Smooth muscle cell (in vitro differentiated cells): ENCODE data around the gene CGREF1. TPM values are rescaled to one million over a fixed set of nuclear protein-coding genes. Genes with fewer than 3 reads are reported as not detected.

Experiments used
- DNase-seq: peaks from one replicate; lab custom pipeline; 2025; ENCODE audit not compliant: unreplicated experiment; lab: John Stamatoyannopoulos, UW
- H2AFZ ChIP-seq: fragments of 200-600 bp; sonication (generic); 2 replicates; pipeline ENCODE4 v1.6.0; 2016; ENCODE audit warnings: antibody characterized with exemption, low read depth, mild to moderate bottlenecking
- H3F3A ChIP-seq: fragments of 200-600 bp; sonication (generic); 2 replicates; pipeline ENCODE4 v1.6.0; 2017; ENCODE audit warnings: antibody characterized with exemption, low read depth
- H3K27ac ChIP-seq: fragments of 200-600 bp; sonication (generic); 2 replicates; pipeline ENCODE4 v1.5.1; 2016; ENCODE audit warnings: low read depth, mild to moderate bottlenecking
- H3K27me3 ChIP-seq: fragments of 200-600 bp; sonication (generic); 2 replicates; pipeline ENCODE4 v1.6.1; 2016; ENCODE audit warnings: low read depth, mild to moderate bottlenecking
- H3K36me3 ChIP-seq: fragments of 200-600 bp; sonication (generic); 2 replicates; pipeline ENCODE4 v1.5.1; 2016; ENCODE audit warnings: low read depth
- H3K4me1 ChIP-seq: fragments of 200-600 bp; sonication (generic); 2 replicates; pipeline ENCODE4 v1.5.1; 2016; ENCODE audit warnings: low read depth
- H3K4me2 ChIP-seq: fragments of 200-600 bp; sonication (generic); 2 replicates; pipeline ENCODE4 v1.6.0; 2016; ENCODE audit warnings: mild to moderate bottlenecking
- H3K4me3 ChIP-seq: fragments of 200-600 bp; sonication (generic); 2 replicates; pipeline ENCODE4 v1.5.1; 2016; ENCODE audit warnings: mild to moderate bottlenecking
- H3K79me2 ChIP-seq: fragments of 200-600 bp; sonication (generic); 2 replicates; pipeline ENCODE4 v1.6.0; 2016; ENCODE audit warnings: low read depth, mild to moderate bottlenecking
- H3K9ac ChIP-seq: fragments of 200-600 bp; sonication (generic); 2 replicates; pipeline ENCODE4 v1.6.0; 2016; ENCODE audit warnings: low read depth
- H3K9me3 ChIP-seq: fragments of 200-600 bp; sonication (generic); replicated peaks from 2 replicates; pipeline ENCODE4 v1.5.1; 2016; ENCODE audit warnings: low read depth
- H4K20me1 ChIP-seq: fragments of 200-600 bp; sonication (generic); 2 replicates; pipeline ENCODE4 v1.6.0; 2016; ENCODE audit warnings: low read depth
- WGBS: methylation state at CpG from one replicate; pipeline ENCODE4 v1.1.7; 2016; ENCODE audit warnings: low lambda C conversion rate; 5-methylcytosine and 5-hydroxymethylcytosine counted together
- polyA plus RNA-seq: library from polyadenylated mRNA; unstranded; fragments of >200 nt; fragmentation: Nextera tagmentation; extraction: Ambion mirVana; gene quantifications from 2 replicates; pipeline ENCODE4 v1.2.1, GENCODE V29; 2016
- total RNA-seq: library from RNA; depleted of rRNA; stranded (reverse); fragments of >200 nt; gene quantifications from 2 replicates; pipeline ENCODE4 v1.2.3, GENCODE V29; 2014
- TF ChIP-seq, protein P1 (sequence below): fragments of 200-600 bp; sonication (generic); IDR thresholded peaks from 2 replicates; pipeline ENCODE4 v1.5.1; 2017; ENCODE audit warnings: borderline replicate concordance, mild to moderate bottlenecking, antibody characterized with exemption; ENCODE audit not compliant: insufficient read depth, poor library complexity, severe bottlenecking

Gene CGREF1
- total and polyA plus RNA-seq, 2 experiments from 2014 or later = 0.85 TPM; not detected in 1

DNA sequence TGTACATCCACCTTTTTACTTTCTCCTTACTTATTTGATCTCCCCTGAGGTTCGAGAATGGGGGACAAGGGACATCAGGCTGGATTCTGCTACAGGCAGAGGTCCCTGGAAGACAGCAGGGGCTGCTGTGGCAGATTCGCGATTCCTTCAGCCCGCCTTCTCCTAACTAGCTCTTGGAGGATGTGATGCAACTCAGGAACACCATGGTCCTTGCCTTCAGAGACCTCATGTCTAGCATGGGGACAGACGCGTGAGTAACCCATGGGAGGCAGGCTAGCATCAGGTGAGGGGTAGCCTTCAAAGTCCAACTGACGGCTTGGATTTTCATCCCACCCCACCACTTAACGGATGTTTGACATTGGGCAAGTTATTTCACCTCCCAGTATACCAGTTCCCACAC, 29.0 kb upstream of the CGREF1 start:
- TF ChIP-seq, protein P1, sequence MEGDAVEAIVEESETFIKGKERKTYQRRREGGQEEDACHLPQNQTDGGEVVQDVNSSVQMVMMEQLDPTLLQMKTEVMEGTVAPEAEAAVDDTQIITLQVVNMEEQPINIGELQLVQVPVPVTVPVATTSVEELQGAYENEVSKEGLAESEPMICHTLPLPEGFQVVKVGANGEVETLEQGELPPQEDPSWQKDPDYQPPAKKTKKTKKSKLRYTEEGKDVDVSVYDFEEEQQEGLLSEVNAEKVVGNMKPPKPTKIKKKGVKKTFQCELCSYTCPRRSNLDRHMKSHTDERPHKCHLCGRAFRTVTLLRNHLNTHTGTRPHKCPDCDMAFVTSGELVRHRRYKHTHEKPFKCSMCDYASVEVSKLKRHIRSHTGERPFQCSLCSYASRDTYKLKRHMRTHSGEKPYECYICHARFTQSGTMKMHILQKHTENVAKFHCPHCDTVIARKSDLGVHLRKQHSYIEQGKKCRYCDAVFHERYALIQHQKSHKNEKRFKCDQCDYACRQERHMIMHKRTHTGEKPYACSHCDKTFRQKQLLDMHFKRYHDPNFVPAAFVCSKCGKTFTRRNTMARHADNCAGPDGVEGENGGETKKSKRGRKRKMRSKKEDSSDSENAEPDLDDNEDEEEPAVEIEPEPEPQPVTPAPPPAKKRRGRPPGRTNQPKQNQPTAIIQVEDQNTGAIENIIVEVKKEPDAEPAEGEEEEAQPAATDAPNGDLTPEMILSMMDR = no peak
- no peaks in the 10 kb centered on the region for H3F3A ChIP-seq
- H3K27ac ChIP-seq = no peak overlapping the region
- H3K27me3 ChIP-seq = peaks cover 6% of the 10 kb centered on the region
- H3K4me2 ChIP-seq = no peak overlapping the region
- H3K4me3 ChIP-seq = no peak overlapping the region
- no peaks in the 10 kb centered on the region for H3K36me3 ChIP-seq
- H3K4me1 ChIP-seq = no peaks in the 10 kb centered on the region
- no peak overlapping the region for H3K9ac ChIP-seq
- no peaks in the 10 kb centered on the region for H3K79me2 ChIP-seq
- no peak overlapping the region for H2AFZ ChIP-seq
- H4K20me1 ChIP-seq = no peaks in the 10 kb centered on the region
- H3K9me3 ChIP-seq = no peaks in the 10 kb centered on the region
- 96% methylated on average over 8 of the region's 8 CpGs for WGBS
- no peak for DNase-seq

DNA sequence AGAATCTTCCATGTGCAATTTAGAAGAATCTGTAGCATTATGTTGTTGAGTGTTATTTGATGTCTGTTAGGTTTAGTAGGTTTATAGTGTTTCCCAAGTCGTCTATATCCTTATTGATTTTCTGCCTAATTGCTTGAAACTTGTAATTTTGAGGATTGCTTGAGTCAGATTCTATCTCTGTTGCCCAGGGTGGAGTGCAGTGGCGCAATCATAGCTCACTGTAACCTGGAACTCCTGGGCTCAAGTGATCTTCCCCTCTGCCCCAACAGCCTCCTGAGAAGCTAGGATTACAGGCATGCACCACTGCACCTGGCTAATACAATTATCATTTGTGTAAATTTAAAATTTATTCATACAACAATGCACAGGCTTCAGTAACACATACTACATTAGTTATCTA, 26.8 kb upstream of the CGREF1 start:
- no peaks in the 10 kb centered on the region for H3K79me2 ChIP-seq
- no peaks in the 10 kb centered on the region for H3K9me3 ChIP-seq
- no peaks in the 10 kb centered on the region for H3K4me1 ChIP-seq
- no peak for DNase-seq
- H3K27ac ChIP-seq = no peak overlapping the region
- H2AFZ ChIP-seq = no peak overlapping the region
- H3K4me3 ChIP-seq = no peak overlapping the region
- TF ChIP-seq, protein P1 = no peak
- no peak overlapping the region for H3K9ac ChIP-seq
- H3K27me3 ChIP-seq = peaks cover 7% of the 10 kb centered on the region
- no peaks in the 10 kb centered on the region for H4K20me1 ChIP-seq
- no peak overlapping the region for H3K4me2 ChIP-seq
- H3F3A ChIP-seq = no peaks in the 10 kb centered on the region
- no peaks in the 10 kb centered on the region for H3K36me3 ChIP-seq
- 81% methylated on average over 2 of the region's 2 CpGs for WGBS

DNA sequence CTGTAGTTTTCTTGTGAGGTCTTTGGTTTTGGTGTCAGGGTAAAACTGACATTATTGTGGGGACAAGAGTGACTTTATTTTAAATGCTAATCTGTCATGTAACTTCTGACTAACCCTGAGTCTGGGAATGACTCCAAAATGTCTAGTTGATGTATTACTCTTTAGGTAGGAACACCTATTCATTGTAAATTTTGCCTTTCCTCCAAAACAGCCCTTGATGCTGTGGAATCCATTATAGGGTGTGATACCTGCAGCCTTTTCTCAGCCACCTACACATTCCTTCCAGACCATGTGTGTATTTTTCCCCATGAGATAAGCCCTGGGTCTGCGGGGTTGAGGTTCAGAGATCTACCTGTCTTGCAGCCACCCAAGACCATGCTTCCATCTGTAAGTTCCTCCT, 24.4 kb upstream of the CGREF1 start:
- H3K27ac ChIP-seq = no peak overlapping the region
- no peak overlapping the region for H2AFZ ChIP-seq
- H3K27me3 ChIP-seq = peaks cover 7% of the 10 kb centered on the region
- WGBS = 84% methylated on average over 1 of the region's 1 CpG
- H3K9me3 ChIP-seq = no peaks in the 10 kb centered on the region
- H3F3A ChIP-seq = no peaks in the 10 kb centered on the region
- no peaks in the 10 kb centered on the region for H4K20me1 ChIP-seq
- H3K79me2 ChIP-seq = no peaks in the 10 kb centered on the region
- no peak overlapping the region for H3K4me3 ChIP-seq
- no peak overlapping the region for H3K4me2 ChIP-seq
- H3K4me1 ChIP-seq = no peaks in the 10 kb centered on the region
- no peaks in the 10 kb centered on the region for H3K36me3 ChIP-seq
- H3K9ac ChIP-seq = no peak overlapping the region
- no peak for DNase-seq
- TF ChIP-seq, protein P1 = no peak

- Histone ChIP-seq H2AFZ (no peak within 1 kb of the TSS), H3K27me3 (peaks cover 7% of the 10 kb centered on the region), H3K27ac (no peak within 1 kb of the TSS), H3F3A (no peaks in the 10 kb centered on the region), H3K9me3 (no peaks in the 10 kb centered on the region), H3K4me3 (no peak within 1 kb of the TSS), H3K9ac (no peak within 1 kb of the TSS), H3K4me2 (no peak within 1 kb of the TSS), H3K36me3 (no peaks in the 10 kb centered on the region), H4K20me1 (no peaks in the 10 kb centered on the region), H3K79me2 (no peaks in the 10 kb centered on the region), H3K4me1 (no peaks in the 10 kb centered on the region)
- WGBS = 88% methylated on average over 4 of the region's 4 CpGs
- DNase-seq = no peak
- TF ChIP-seq, protein P1 = no peak
Observed at GRCh38 chr2:27139310-27139709, 20.4 kb upstream of the CGREF1 start, which contains the start of gene PRR30. Gene PRR30, minus strand, starts transcription at chr2:27139410. Its CDS starts 1,081 bp downstream, at chr2:27138329.
